Stimulated activated CD4-positive, alpha-beta T cell treated with anti-CD3 and anti-CD28 coated beads, Interleukin-2, amount 100 ng/mL, for 48 hours (primary cell): ENCODE measurements around the gene RILP.

Experiments
- DNase-seq, 2 donors: peaks; one replicate each; pipeline ENCODE4 v3.0.0-alpha.2; 2020

Gene RILP

DNA sequence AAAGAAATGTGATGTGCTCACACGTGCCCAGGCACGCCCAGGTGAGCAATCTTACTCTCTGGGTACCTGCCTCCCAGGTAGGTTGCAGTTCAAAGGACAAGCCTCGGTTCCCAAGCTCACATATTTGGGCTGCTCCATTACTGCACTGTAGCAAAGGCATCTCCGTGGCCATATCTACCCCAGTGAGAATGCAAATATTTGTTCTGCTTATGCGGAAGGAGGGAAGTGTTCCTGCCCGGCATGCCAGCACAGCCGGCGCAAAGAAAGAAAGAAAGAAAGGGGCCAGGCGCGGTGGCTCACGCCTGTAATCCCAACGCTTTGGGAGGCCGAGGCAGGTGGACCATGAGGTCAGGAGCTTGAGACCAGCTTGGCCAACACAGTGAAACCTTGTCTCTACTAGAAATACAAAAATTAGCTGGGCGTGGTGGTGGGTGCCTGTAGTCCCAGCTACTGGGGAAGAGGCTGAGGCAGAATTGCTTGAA lies 51.8 kb downstream of the RILP start:
- no peak for DNase-seq
